Measurements from ENCODE around the gene SNAPC4.

DNA sequence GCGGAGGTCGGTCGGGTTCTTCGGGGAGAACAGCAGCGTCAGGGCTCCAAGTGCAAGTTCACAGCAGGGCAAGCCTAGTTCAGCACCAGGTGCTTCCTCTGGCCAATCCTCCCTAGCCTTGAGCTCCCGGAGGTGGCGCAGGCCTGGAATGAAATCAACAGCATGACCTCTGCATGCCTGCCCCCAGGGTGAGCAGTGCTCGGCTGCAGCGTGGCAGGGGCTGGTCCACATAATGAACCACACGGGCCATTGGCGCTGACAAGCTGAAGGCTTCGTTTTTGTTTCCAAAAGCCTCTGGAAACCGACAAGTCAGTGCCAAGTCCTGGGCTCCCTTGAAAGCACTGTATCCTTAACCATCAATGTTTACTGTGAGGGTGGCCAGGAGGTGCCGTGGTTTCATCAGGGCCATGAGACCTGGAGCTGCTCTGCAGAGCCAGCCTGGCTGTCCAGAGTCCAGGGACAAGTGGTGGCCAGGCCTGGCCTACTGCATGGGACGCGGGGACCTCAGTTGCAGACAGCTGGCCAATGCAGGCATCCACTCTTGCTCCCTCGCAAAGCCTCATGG is 41.8 kb upstream of the SNAPC4 start:
- TF ChIP-seq, protein P1, sequence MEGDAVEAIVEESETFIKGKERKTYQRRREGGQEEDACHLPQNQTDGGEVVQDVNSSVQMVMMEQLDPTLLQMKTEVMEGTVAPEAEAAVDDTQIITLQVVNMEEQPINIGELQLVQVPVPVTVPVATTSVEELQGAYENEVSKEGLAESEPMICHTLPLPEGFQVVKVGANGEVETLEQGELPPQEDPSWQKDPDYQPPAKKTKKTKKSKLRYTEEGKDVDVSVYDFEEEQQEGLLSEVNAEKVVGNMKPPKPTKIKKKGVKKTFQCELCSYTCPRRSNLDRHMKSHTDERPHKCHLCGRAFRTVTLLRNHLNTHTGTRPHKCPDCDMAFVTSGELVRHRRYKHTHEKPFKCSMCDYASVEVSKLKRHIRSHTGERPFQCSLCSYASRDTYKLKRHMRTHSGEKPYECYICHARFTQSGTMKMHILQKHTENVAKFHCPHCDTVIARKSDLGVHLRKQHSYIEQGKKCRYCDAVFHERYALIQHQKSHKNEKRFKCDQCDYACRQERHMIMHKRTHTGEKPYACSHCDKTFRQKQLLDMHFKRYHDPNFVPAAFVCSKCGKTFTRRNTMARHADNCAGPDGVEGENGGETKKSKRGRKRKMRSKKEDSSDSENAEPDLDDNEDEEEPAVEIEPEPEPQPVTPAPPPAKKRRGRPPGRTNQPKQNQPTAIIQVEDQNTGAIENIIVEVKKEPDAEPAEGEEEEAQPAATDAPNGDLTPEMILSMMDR (IDR thresholded peaks at IDR 0.05) = no peak
- no peak for TF ChIP-seq POLR2AphosphoS5 (IDR thresholded peaks at IDR 0.05; ENCODE audit: insufficient read depth in 1 of 2, low read depth in 1 of 2)

Data from vagina (tissue), 2 donors.